ENCODE data around the gene CBLN3.

DNA sequence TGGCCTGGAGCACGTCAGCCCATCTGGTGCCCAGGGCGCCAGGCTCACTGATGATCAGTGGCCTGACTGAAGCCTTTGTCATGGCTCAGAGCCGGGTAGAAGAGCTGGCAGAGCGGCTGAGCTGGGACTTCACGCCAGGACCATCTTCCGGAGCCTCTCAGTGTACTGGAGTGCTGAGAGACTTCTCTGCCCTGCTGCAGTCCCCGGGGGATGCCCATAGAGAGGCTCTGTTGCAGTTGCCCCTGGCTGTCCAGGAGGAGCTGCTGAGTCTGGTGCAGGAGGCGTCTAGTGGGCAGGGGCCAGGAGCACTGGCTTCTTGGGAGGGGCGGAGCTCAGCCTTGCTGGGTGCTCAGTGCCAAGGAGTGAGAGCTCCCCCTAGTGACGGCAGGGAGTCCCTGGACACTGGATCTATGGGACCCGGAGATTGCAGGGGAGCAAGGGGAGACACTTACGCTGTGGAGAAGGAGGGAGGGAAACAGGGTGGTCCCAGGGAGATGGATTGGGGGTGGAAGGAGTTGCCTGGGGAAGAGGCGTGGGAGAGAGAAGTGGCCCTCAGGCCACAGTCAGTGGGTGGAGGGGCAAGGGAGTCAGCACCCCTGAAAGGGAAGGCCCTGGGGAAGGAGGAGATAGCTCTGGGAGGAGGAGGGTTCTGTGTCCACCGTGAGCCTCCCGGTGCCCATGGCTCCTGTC is 2.2 kb upstream of the CBLN3 start:
- TF ChIP-seq, protein P1, sequence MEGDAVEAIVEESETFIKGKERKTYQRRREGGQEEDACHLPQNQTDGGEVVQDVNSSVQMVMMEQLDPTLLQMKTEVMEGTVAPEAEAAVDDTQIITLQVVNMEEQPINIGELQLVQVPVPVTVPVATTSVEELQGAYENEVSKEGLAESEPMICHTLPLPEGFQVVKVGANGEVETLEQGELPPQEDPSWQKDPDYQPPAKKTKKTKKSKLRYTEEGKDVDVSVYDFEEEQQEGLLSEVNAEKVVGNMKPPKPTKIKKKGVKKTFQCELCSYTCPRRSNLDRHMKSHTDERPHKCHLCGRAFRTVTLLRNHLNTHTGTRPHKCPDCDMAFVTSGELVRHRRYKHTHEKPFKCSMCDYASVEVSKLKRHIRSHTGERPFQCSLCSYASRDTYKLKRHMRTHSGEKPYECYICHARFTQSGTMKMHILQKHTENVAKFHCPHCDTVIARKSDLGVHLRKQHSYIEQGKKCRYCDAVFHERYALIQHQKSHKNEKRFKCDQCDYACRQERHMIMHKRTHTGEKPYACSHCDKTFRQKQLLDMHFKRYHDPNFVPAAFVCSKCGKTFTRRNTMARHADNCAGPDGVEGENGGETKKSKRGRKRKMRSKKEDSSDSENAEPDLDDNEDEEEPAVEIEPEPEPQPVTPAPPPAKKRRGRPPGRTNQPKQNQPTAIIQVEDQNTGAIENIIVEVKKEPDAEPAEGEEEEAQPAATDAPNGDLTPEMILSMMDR (IDR thresholded peaks at IDR 0.05; ENCODE audit: low read depth, low read length, missing input control), result peak; percentile 89
- TF ChIP-seq YY1 (IDR thresholded peaks at IDR 0.05), result no peak
- TF ChIP-seq TAF1 (conservative IDR thresholded peaks at IDR 0.05), result no peak
- TF ChIP-seq JUND (IDR thresholded peaks at IDR 0.05), result no peak
- TF ChIP-seq SP1 (IDR thresholded peaks at IDR 0.05), result no peak
- no peak for TF ChIP-seq GABPA (IDR thresholded peaks at IDR 0.05 in 1 of 2, conservative IDR thresholded peaks at IDR 0.05 in 1 of 2)
- TF ChIP-seq, protein P2, sequence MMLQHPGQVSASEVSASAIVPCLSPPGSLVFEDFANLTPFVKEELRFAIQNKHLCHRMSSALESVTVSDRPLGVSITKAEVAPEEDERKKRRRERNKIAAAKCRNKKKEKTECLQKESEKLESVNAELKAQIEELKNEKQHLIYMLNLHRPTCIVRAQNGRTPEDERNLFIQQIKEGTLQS (IDR thresholded peaks at IDR 0.05), result no peak
- TF ChIP-seq, protein P3, sequence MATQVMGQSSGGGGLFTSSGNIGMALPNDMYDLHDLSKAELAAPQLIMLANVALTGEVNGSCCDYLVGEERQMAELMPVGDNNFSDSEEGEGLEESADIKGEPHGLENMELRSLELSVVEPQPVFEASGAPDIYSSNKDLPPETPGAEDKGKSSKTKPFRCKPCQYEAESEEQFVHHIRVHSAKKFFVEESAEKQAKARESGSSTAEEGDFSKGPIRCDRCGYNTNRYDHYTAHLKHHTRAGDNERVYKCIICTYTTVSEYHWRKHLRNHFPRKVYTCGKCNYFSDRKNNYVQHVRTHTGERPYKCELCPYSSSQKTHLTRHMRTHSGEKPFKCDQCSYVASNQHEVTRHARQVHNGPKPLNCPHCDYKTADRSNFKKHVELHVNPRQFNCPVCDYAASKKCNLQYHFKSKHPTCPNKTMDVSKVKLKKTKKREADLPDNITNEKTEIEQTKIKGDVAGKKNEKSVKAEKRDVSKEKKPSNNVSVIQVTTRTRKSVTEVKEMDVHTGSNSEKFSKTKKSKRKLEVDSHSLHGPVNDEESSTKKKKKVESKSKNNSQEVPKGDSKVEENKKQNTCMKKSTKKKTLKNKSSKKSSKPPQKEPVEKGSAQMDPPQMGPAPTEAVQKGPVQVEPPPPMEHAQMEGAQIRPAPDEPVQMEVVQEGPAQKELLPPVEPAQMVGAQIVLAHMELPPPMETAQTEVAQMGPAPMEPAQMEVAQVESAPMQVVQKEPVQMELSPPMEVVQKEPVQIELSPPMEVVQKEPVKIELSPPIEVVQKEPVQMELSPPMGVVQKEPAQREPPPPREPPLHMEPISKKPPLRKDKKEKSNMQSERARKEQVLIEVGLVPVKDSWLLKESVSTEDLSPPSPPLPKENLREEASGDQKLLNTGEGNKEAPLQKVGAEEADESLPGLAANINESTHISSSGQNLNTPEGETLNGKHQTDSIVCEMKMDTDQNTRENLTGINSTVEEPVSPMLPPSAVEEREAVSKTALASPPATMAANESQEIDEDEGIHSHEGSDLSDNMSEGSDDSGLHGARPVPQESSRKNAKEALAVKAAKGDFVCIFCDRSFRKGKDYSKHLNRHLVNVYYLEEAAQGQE (IDR thresholded peaks at IDR 0.05), result no peak
- TF ChIP-seq, protein P4, sequence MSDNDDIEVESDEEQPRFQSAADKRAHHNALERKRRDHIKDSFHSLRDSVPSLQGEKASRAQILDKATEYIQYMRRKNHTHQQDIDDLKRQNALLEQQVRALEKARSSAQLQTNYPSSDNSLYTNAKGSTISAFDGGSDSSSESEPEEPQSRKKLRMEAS (IDR thresholded peaks at IDR 0.05), result no peak
- peak in 1 of 2 donors; percentile 26 for TF ChIP-seq HNF4A (conservative IDR thresholded peaks at IDR 0.05)
